ENCODE measurements around the gene PARPBP.
A peak's percentile ranks its signal among the peaks of the same experiment; 100 is the strongest.
"Not testable (repeated sequence)": the region's sequence is repeated elsewhere in the genome, so short reads cannot be mapped to it uniquely, and the experiment has no call there.

PARPBP gene

GRCh38 chr12:102144221-102144620 is 24.2 kb downstream of the PARPBP start:
- no peaks in the 10 kb centered on the region for H3K4me1 Mint-ChIP-seq
- peaks cover 78% of the 10 kb centered on the region for H3K9me3 Mint-ChIP-seq
- no peak overlapping the region for H3K27ac Mint-ChIP-seq
- no peaks in the 10 kb centered on the region for H3K27me3 Mint-ChIP-seq (ENCODE audit: low read depth, poor library complexity)
- H3K36me3 Mint-ChIP-seq (ENCODE audit: low read depth) = peaks cover 89% of the 10 kb centered on the region
- TF ChIP-seq CTCF (IDR thresholded peaks at IDR 0.05) = no peak
- no peak overlapping the region for H3K4me3 Mint-ChIP-seq
- DNase-seq = no peak

- not testable (repeated sequence) for H3K4me3 Mint-ChIP-seq; DNase-seq; H3K4me1 Mint-ChIP-seq; H3K27ac Mint-ChIP-seq; H3K27me3 Mint-ChIP-seq (ENCODE audit: low read depth, poor library complexity)
- H3K36me3 Mint-ChIP-seq (ENCODE audit: low read depth) = peaks cover 79% of the 10 kb centered on the region
- peaks cover 49% of the 10 kb centered on the region for H3K9me3 Mint-ChIP-seq
Measured at GRCh38 chr12:102147062-102147587, 27.1 kb downstream of the PARPBP start.

- H3K27ac Mint-ChIP-seq; H3K9me3 Mint-ChIP-seq; H3K4me1 Mint-ChIP-seq; DNase-seq; H3K27me3 Mint-ChIP-seq (ENCODE audit: low read depth, poor library complexity); H3K4me3 Mint-ChIP-seq: not testable (repeated sequence)
- peaks cover 55% of the 10 kb centered on the region for H3K36me3 Mint-ChIP-seq (ENCODE audit: low read depth)
Measured at GRCh38 chr12:102155206-102155605, 35.2 kb downstream of the PARPBP start.

GRCh38 chr12:102163383-102163782 is 43.4 kb downstream of the PARPBP start:
- peaks cover 23% of the 10 kb centered on the region for H3K36me3 Mint-ChIP-seq (ENCODE audit: low read depth)
- no peak overlapping the region for H3K4me3 Mint-ChIP-seq
- H3K27ac Mint-ChIP-seq = no peak overlapping the region
- H3K9me3 Mint-ChIP-seq = no peaks in the 10 kb centered on the region
- no peaks in the 10 kb centered on the region for H3K4me1 Mint-ChIP-seq
- TF ChIP-seq CTCF (IDR thresholded peaks at IDR 0.05) = no peak
- DNase-seq = no peak
- H3K27me3 Mint-ChIP-seq (ENCODE audit: low read depth, poor library complexity) = no peaks in the 10 kb centered on the region

GRCh38 chr12:102167821-102168604 is 48.0 kb downstream of the PARPBP start:
- DNase-seq = no peak
- Mint-ChIP-seq H3K9me3 (no peaks in the 10 kb centered on the region), H3K27me3 (ENCODE audit: low read depth, poor library complexity) (no peaks in the 10 kb centered on the region), H3K36me3 (ENCODE audit: low read depth) (peaks cover 18% of the 10 kb centered on the region), H3K4me1 (no peaks in the 10 kb centered on the region), H3K27ac (peak overlapping the region; percentile 14), H3K4me3 (no peak overlapping the region)
- no peak for TF ChIP-seq CTCF (IDR thresholded peaks at IDR 0.05)

- no peak overlapping the region for H3K27ac Mint-ChIP-seq
- H3K27me3 Mint-ChIP-seq (ENCODE audit: low read depth, poor library complexity) = no peaks in the 10 kb centered on the region
- H3K36me3 Mint-ChIP-seq (ENCODE audit: low read depth) = peaks cover 5% of the 10 kb centered on the region
- peak; percentile 75 for TF ChIP-seq CTCF (IDR thresholded peaks at IDR 0.05)
- H3K9me3 Mint-ChIP-seq = no peaks in the 10 kb centered on the region
- H3K4me3 Mint-ChIP-seq = no peak overlapping the region
- DNase-seq = peak; percentile 8
- H3K4me1 Mint-ChIP-seq = no peaks in the 10 kb centered on the region
Measured at GRCh38 chr12:102169922-102170621, 50.1 kb downstream of the PARPBP start.

Measured in nephron progenitor cell (in vitro differentiated cells).